Lower lobe of right lung (tissue), 2 donors: ENCODE measurements around the gene ALOX15B. TPM values are rescaled to one million over a fixed set of nuclear protein-coding genes. Genes with fewer than 3 reads are reported as not detected.
"Not testable (repeated sequence)": the region's sequence is repeated elsewhere in the genome, so short reads cannot be mapped to it uniquely, and the experiment has no call there.

Source experiments
- ATAC-seq, 2 donors: fragments of 200-7000 bp; cut with Tn5 transposase; one replicate each; pipeline ENCODE4 v1.9.1; 2020 to 2022; ENCODE audit warnings: mild to moderate bottlenecking in 2 of 2, moderate library complexity in 2 of 2
- DNase-seq: peaks from one replicate; pipeline ENCODE4 v3.0.0-alpha.2; 2020
- H3K27ac ChIP-seq: fragments of 200-600 bp; one replicate; pipeline ENCODE4 v1.8.0; 2022
- H3K27me3 ChIP-seq: fragments of 200-600 bp; one replicate; pipeline ENCODE4 v1.8.0; 2022; ENCODE audit warnings: low read depth
- H3K36me3 ChIP-seq: fragments of 200-600 bp; one replicate; pipeline ENCODE4 v1.8.0; 2022; ENCODE audit warnings: mild to moderate bottlenecking
- H3K4me1 ChIP-seq: fragments of 200-600 bp; one replicate; pipeline ENCODE4 v1.8.0; 2022
- H3K4me3 ChIP-seq: fragments of 200-600 bp; one replicate; pipeline ENCODE4 v1.8.0; 2022; ENCODE audit warnings: mild to moderate bottlenecking
- H3K9me3 ChIP-seq: fragments of 200-600 bp; one replicate; pipeline ENCODE4 v1.8.0; 2022
- intact Hi-C: fragments of 100-400 bp; cut with DNase I; formaldehyde crosslinking; loops from one replicate; pipeline ENCODE4 v1.11.0; 2022
- total RNA-seq: library from RNA; stranded (reverse); fragmentation: NEBNext Ultra II Directional; extraction: Animal tissue kit (Norgen Biotek cat#: 25700); gene quantifications from one replicate; pipeline ENCODE4 v1.2.1, GENCODE V29; 2021
- TF ChIP-seq, protein P1 (sequence below): fragments of 200-600 bp; IDR thresholded peaks from one replicate; pipeline ENCODE4 v1.8.0; 2022; ENCODE audit warnings: antibody characterized with exemption, mild to moderate bottlenecking
- donor health status: DM: no; HTN: yes; CAD: no; lungs with severe emphysema.

The ALOX15B gene
- total RNA-seq, 1 donor from 2014 or later: 53.5 TPM

DNA sequence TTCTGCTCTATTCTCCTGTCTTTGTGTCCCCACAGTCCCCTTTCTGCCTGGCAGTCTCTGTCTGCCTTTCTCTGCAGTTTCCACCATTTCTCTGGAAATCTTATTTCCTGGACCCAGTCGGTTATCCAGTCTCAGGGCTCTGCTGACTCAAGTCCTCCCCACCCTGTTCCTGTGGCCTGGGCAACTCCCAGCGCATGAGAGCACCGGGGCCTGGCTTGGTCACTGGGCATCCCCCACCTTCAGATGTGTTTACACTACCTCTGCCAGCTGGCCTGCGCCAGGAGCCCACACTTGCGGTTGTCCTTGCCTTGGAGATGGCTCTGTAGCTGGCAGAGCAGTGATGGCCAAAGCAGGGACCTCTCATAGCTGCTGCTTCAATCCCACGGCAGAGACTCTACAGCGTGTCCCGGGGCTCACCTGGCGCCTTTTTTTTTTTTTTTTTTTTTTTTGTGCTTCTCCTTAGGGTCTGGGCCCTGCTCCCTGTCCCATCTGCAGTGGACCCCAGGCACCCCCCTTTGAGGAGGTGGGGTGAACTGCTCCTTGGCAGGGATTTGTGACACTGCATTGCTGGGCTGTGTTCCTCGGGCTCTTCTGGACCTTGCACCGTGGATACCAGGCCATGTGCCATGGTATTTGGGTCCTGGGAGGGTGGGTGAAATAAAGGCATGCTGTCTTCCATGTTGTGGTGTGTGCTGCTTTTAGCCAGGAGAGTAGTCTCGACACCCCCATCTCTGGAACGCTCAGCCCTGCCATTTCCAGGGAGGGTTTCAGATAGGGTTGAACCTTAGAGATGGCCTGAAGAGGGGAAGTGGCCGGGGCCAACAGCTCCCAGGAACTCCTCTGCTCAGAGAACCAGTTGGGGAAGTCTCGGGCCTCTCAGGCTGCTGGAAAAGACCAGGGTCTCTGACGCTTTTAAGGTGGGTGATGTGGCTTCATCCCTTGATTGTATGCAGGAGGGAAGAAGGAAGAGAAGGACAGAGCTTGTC, 18.9 kb upstream of the ALOX15B start:
- TF ChIP-seq, protein P1, sequence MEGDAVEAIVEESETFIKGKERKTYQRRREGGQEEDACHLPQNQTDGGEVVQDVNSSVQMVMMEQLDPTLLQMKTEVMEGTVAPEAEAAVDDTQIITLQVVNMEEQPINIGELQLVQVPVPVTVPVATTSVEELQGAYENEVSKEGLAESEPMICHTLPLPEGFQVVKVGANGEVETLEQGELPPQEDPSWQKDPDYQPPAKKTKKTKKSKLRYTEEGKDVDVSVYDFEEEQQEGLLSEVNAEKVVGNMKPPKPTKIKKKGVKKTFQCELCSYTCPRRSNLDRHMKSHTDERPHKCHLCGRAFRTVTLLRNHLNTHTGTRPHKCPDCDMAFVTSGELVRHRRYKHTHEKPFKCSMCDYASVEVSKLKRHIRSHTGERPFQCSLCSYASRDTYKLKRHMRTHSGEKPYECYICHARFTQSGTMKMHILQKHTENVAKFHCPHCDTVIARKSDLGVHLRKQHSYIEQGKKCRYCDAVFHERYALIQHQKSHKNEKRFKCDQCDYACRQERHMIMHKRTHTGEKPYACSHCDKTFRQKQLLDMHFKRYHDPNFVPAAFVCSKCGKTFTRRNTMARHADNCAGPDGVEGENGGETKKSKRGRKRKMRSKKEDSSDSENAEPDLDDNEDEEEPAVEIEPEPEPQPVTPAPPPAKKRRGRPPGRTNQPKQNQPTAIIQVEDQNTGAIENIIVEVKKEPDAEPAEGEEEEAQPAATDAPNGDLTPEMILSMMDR: no peak
- H3K9me3 ChIP-seq: no peaks in the 10 kb centered on the region
- no peak overlapping the region for H3K4me3 ChIP-seq
- no peaks in the 10 kb centered on the region for H3K36me3 ChIP-seq
- intact Hi-C loops: no loop called here
- H3K27me3 ChIP-seq: peaks cover 13% of the 10 kb centered on the region
- peaks cover 71% of the 10 kb centered on the region for H3K4me1 ChIP-seq
- H3K27ac ChIP-seq: no peak overlapping the region
- DNase-seq (peak; percentile 67), ATAC-seq (peak; percentile 54 to 63)

DNA sequence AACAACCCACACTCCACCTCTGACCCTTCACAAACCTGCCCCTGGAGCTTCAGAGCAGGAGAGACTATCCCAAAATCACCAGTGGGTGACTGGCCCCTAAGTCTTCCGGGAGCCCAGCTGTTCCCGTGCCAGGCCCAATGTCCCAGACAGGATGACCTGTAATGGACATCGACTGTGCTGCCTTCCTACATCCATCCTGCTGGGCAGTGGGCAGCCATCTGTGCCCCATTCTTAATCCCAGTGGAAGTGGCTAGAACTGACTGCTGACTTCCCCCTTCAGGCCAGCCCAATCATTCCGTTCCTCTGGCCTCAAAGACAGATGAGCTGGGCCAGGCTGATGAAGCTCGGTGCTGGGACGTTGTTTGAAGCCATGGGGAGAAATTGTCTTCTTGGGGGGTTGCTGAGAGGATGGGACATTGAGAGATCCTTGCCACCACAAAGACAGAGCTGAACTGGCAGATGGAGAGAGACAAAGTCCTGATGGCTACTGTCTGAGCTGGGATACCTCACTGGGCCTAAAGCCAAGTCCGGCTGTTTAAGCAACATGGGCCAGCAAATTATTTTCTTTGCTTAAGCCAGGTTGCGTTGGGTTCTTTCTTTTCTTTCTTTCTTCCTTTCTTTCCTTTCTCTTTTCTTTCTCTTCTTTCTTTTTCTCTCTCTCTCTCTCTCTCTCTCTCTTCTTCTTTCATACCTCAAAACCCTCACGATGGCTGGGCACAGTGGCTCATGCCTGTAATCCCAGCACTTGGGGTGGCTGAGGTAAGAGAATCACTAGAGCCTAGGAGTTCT, 17.9 kb upstream of the ALOX15B start:
- peaks cover 66% of the 10 kb centered on the region for H3K4me1 ChIP-seq
- no peak for DNase-seq

GRCh38 chr17:8021565-8022359, 17.1 kb upstream of the ALOX15B start:
- H3K27ac ChIP-seq: no peak overlapping the region
- DNase-seq: no peak

More for the DNA sequence above, 17.9 kb upstream of the ALOX15B start:
- H3K27me3 ChIP-seq: peaks cover 3% of the 10 kb centered on the region
- H3K27ac ChIP-seq: no peak overlapping the region
- H3K9me3 ChIP-seq: no peaks in the 10 kb centered on the region
- no peak overlapping the region for H3K4me3 ChIP-seq
- no peaks in the 10 kb centered on the region for H3K36me3 ChIP-seq
- intact Hi-C loops: no loop called here
- no peak for ATAC-seq
- TF ChIP-seq, protein P1: no peak

GRCh38 chr17:8022360-8023003, 16.4 kb upstream of the ALOX15B start:
- Histone ChIP-seq H3K27me3 (peaks cover 4% of the 10 kb centered on the region), H3K9me3 (no peaks in the 10 kb centered on the region), H3K4me3 (no peak overlapping the region), H3K36me3 (no peaks in the 10 kb centered on the region), H3K4me1 (peaks cover 52% of the 10 kb centered on the region), H3K27ac (no peak overlapping the region)
- intact Hi-C loops: no loop called here
- TF ChIP-seq, protein P1: no peak
- no peak for DNase-seq
- no peak for ATAC-seq

More at GRCh38 chr17:8021565-8022359, 17.1 kb upstream of the ALOX15B start:
- H3K27me3 ChIP-seq: no peaks in the 10 kb centered on the region
- H3K4me3 ChIP-seq: no peak overlapping the region
- H3K4me1 ChIP-seq: peaks cover 60% of the 10 kb centered on the region
- TF ChIP-seq, protein P1: no peak
- no peaks in the 10 kb centered on the region for H3K36me3 ChIP-seq
- intact Hi-C loops: no loop called here
- no peak for ATAC-seq
- no peaks in the 10 kb centered on the region for H3K9me3 ChIP-seq

DNA sequence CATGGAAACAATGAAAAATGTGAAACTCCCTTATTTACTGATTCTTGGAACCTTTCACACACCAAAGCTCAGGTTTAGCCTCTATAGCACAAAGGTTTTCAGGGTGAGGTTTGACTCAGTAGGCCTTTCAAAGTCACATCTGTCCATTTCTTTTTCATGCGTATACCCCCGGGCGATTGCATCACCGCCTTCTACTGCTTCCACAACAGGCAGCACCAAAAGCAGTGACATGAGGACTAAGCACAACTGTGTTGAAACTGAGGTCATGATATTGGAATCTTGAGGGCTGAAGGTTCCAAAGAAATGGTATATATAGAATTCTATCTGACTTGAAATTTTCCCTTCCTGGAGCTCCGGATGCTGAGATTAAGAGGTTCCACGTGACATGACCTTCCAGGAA, 14.7 kb upstream of the ALOX15B start:
- intact Hi-C loops, H3K36me3 ChIP-seq, H3K4me3 ChIP-seq, DNase-seq, H3K9me3 ChIP-seq, ATAC-seq, H3K27ac ChIP-seq: not testable (repeated sequence)
- Histone ChIP-seq H3K27me3 (peaks cover 15% of the 10 kb centered on the region), H3K4me1 (peaks cover 37% of the 10 kb centered on the region)
